ENCODE measurements around the gene KIRREL1. TPM values are rescaled to one million over a fixed set of nuclear protein-coding genes. Genes with fewer than 3 reads are reported as not detected.

The KIRREL1 gene
- total and polyA plus RNA-seq, 2 of the 8 experiments (the other 6 are each of a cell fraction or from before 2014, with no cell fraction given), result 14.2 to 39.0 TPM

GRCh38 chr1:157958263-157958662 is 35.2 kb upstream of the KIRREL1 start:
- H3K9me3 ChIP-seq (ENCODE audit: insufficient read depth in 2 of 2, low read depth in 1 of 2, low read length in 1 of 2), result no peaks in the 10 kb centered on the region
- no peak overlapping the region for H3K18ac ChIP-seq (ENCODE audit: extremely low read depth, low read length)
- H2BK120ac ChIP-seq (replicated peaks; ENCODE audit: low read depth, low read length), result no peak overlapping the region
- DNase-seq (ENCODE audit: low read depth in 1 of 2, low spot score in 2 of 2) (no peak), FAIRE-seq (no peak)
- no peaks in the 10 kb centered on the region for H4K20me1 ChIP-seq (replicated peaks in 1 of 2; ENCODE audit: control insufficient read depth in 1 of 2, insufficient read depth in 2 of 2, low read length in 2 of 2)
- H3K4me2 ChIP-seq (ENCODE audit: insufficient read depth in 1 of 2, low read depth in 2 of 2, low read length in 2 of 2), result no peak overlapping the region
- H3K27ac ChIP-seq (ENCODE audit: low read depth, low read length), result no peak overlapping the region
- no peak overlapping the region for H2AK5ac ChIP-seq (ENCODE audit: low read depth, low read length)
- WGBS, 2 experiments (ENCODE audit: extremely low coverage in 1 of 2, insufficient coverage in 1 of 2, insufficient read length in 1 of 2, insufficient replicate concordance in 2 of 2, low coverage in 1 of 2, low lambda C conversion rate in 2 of 2, missing lambda C conversion rate in 1 of 2), result 63% methylated on average over 3 of the region's 3 CpGs; no CpG with 5 or more reads in 1 of the 2 experiments
- no peaks in the 10 kb centered on the region for H3K4me1 ChIP-seq (replicated peaks in 1 of 4; ENCODE audit: control insufficient read depth in 3 of 4, insufficient read depth in 4 of 4, low read length in 3 of 4)
- H2BK12ac ChIP-seq (ENCODE audit: low read depth, low read length), result no peak overlapping the region
- H2BK15ac ChIP-seq (ENCODE audit: low read length), result no peak overlapping the region
- H3K27me3 ChIP-seq (replicated peaks in 1 of 4; ENCODE audit: control insufficient read depth in 3 of 4, extremely low read depth in 1 of 4, insufficient read depth in 3 of 4, low read length in 3 of 4), result peaks cover 0 to 2% (median 0%) of the 10 kb centered on the region in 4 experiments; a peak in 1 of 7 replicates
- no peak overlapping the region for H2AFZ ChIP-seq (ENCODE audit: low read length)
- no peak overlapping the region for H2BK20ac ChIP-seq (ENCODE audit: low read length)
- H3K23ac ChIP-seq (ENCODE audit: insufficient read length), result no peak overlapping the region
- ChIA-PET CTCF (ENCODE audit: partially characterized antibody) (interaction anchor here (1.1 to 53.4 kb wide), 8 partner anchors 9 to 463 kb away, joined by 3 to 2918 read pairs (median 28); partner anchors contain the start of gene KIRREL1), POLR2A (ENCODE audit: partially characterized antibody) (no interaction called here)
- H4K8ac ChIP-seq (ENCODE audit: extremely low read depth, insufficient read depth, low read length), result no peak overlapping the region
- no peak overlapping the region for H3K4me3 ChIP-seq (ENCODE audit: extremely low read depth in 1 of 4, insufficient read depth in 2 of 4, low read depth in 3 of 4, low read length in 4 of 4)
- H3K36me3 ChIP-seq (ENCODE audit: control insufficient read depth in 2 of 4, insufficient read depth in 4 of 4, low read length in 3 of 4), result no peaks in the 10 kb centered on the region
- H3K23me2 ChIP-seq (ENCODE audit: low read depth, low read length), result no peaks in the 10 kb centered on the region
- no peak overlapping the region for H4K91ac ChIP-seq (replicated peaks; ENCODE audit: insufficient read length, low read length)
- no peak overlapping the region for H2BK5ac ChIP-seq (ENCODE audit: low read depth, low read length)
- no peak overlapping the region for H3K14ac ChIP-seq (ENCODE audit: insufficient read length)
- no peak overlapping the region for H3K56ac ChIP-seq (replicated peaks; ENCODE audit: insufficient read length, low read depth, low read length)
- no peaks in the 10 kb centered on the region for H3K79me2 ChIP-seq (ENCODE audit: control insufficient read depth in 1 of 2, insufficient read depth in 2 of 2, low read length in 2 of 2)
- H4K5ac ChIP-seq (ENCODE audit: insufficient read length, low read depth, low read length), result no peak overlapping the region
- no peaks in the 10 kb centered on the region for H3K79me1 ChIP-seq (ENCODE audit: low read depth, low read length)
- H3K9ac ChIP-seq (replicated peaks in 1 of 4; ENCODE audit: extremely low read depth in 1 of 4, low read depth in 3 of 4, low read length in 3 of 4), result no peak overlapping the region
- H3K4ac ChIP-seq (replicated peaks; ENCODE audit: insufficient read length, low read depth, low read length), result no peak overlapping the region
- TF ChIP-seq TCF12 (IDR thresholded peaks at IDR 0.05; ENCODE audit: low read depth, low read length), result no peak
- no peak for TF ChIP-seq KDM5A (IDR thresholded peaks at IDR 0.05; ENCODE audit: low read length)
- no peak for TF ChIP-seq MAX (IDR thresholded peaks at IDR 0.05)
- no peak for TF ChIP-seq KDM1A (IDR thresholded peaks at IDR 0.05; ENCODE audit: borderline replicate concordance, low read length)
- TF ChIP-seq RBBP5 (IDR thresholded peaks at IDR 0.05; ENCODE audit: borderline replicate concordance, low read depth, low read length), result no peak
- no peak for TF ChIP-seq TEAD4 (IDR thresholded peaks at IDR 0.05; ENCODE audit: low read depth, low read length)
- no peak for TF ChIP-seq GABPA (IDR thresholded peaks at IDR 0.05; ENCODE audit: borderline replicate concordance, insufficient read depth, low read length)
- no peak for TF ChIP-seq SRF (IDR thresholded peaks at IDR 0.05; ENCODE audit: low read depth, low read length)
- TF ChIP-seq MAFK (IDR thresholded peaks at IDR 0.05; ENCODE audit: low read depth, low read length), result no peak
- TF ChIP-seq HDAC6 (IDR thresholded peaks at IDR 0.05; ENCODE audit: low read depth, low read length), result no peak
- TF ChIP-seq TAF1 (IDR thresholded peaks at IDR 0.05; ENCODE audit: low read depth, low read length), result no peak
- no peak for TF ChIP-seq SIX5 (IDR thresholded peaks at IDR 0.05; ENCODE audit: low read depth, low read length)
- no peak for TF ChIP-seq ZNF274 (IDR thresholded peaks at IDR 0.05; ENCODE audit: borderline replicate concordance, extremely low read depth, low read length)
- no peak for TF ChIP-seq GTF2F1 (IDR thresholded peaks at IDR 0.05; ENCODE audit: borderline replicate concordance, low read depth, low read length)
- TF ChIP-seq JUN (IDR thresholded peaks at IDR 0.05; ENCODE audit: low read depth, low read length), result no peak
